ENCODE measurements around the gene RRN3.
A peak's percentile ranks its signal among the peaks of the same experiment; 100 is the strongest.
"Not testable (repeated sequence)": the region's sequence is repeated elsewhere in the genome, so short reads cannot be mapped to it uniquely, and the experiment has no call there.

Gene RRN3, protein sequence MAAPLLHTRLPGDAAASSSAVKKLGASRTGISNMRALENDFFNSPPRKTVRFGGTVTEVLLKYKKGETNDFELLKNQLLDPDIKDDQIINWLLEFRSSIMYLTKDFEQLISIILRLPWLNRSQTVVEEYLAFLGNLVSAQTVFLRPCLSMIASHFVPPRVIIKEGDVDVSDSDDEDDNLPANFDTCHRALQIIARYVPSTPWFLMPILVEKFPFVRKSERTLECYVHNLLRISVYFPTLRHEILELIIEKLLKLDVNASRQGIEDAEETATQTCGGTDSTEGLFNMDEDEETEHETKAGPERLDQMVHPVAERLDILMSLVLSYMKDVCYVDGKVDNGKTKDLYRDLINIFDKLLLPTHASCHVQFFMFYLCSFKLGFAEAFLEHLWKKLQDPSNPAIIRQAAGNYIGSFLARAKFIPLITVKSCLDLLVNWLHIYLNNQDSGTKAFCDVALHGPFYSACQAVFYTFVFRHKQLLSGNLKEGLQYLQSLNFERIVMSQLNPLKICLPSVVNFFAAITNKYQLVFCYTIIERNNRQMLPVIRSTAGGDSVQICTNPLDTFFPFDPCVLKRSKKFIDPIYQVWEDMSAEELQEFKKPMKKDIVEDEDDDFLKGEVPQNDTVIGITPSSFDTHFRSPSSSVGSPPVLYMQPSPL

DNA sequence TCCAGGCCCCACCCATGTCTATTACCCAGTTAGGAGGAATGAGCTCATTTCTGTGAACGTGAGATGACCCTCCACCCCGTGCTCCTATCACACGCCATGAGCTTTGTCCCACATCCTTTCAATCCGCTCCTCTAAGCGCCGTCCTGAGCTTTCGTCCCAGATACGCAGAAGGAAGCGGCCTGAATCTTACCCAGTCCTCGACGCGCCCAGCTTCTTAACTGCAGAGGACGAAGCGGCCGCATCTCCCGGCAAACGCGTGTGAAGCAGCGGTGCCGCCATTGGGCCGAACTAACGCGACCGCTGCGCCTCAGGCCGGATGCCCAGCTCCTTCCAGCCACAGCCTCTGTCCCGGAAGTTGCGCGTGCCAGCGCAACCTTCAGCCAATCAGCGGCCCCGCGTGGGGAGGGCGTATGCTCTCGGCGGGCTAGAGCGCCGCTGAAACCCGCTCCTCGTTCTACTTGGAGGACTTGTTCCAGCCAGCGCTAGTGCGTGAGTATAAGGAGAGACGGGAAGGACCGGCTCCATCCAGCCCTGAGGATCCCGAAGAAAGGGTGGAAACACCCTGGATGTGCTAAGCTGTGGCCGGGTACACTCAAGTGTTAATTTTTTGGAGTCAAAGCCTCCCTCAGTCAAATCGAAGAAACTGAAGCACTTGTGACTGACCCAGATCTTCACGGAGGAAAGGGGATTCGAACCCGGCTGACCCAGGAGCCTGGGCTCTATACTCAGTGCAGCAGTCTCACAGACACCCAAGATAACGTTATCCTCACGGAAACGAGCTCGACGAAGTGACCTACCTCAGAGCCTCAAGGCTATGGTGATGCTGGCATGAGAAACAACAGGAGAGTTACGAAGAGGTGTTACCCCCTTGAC is at the start of gene RRN3:
Gene RRN3 (minus strand): TSS at position 318 of the 873 bp plus-strand sequence. CDS start 39 bp downstream, at position 279.
- DNase-seq (ENCODE audit: low read depth) = peak; percentile 74

DNA sequence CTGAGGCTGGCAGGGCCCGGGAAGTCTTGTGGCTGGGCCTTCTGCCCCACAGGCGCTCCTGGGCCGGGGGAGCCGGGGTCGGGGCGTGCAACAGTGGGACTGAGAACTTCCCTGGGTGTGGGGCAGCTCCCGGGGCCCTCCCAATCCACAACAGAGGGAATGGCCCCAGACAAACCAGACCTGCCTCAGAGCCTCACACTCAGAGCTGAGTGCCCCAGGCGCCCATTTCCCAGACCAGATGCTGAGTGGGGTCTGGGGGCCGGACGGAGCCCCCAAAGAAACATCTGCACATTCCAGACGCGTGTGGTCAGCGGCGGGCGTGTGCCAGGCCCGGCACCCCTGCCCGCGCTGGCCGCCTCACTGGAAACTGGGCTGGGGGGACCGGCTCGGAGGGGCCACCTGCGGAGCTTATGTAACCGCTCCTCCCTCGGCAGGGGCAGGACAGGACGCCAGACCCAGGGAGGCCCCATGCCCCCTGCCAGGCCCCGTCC is 49.6 kb upstream of the RRN3 start:
- not testable (repeated sequence) for DNase-seq (ENCODE audit: low read depth)

DNA sequence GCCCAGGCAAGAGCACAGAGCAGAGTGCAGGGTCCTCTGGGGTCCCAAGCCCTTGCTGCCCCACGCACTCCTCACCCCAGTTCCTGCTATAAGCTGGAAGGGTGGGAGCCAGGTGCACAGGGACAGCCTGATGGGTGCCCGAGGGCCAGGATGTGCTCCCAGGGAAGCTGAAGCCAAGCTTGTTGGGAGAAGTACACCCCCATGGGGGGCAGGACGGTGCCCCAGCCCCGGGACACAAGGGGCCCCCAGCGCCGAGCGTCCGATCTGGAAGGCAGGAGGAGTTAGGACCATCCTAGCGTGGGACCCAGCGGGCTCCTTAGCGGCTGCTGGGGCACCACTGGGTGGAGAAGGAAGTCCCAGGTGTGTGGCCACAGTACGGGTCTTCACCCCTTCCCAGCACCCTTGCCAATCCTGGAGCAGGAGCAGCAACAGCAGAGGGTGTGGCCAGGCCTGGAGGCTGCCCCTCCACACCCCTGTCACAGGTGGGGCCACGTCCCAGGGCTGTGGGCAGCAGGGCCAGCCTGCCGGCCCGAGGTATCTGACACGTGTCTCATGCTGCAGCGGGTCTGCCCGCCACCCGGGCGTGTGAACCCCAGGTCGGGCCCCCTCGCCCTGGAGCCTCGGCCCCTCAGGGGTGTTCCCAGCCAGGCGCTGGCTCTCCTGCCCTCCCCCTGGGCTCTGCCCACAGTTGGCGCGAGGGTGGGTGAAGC is 49.0 kb upstream of the RRN3 start:
- not testable (repeated sequence) for DNase-seq (ENCODE audit: low read depth)

DNA sequence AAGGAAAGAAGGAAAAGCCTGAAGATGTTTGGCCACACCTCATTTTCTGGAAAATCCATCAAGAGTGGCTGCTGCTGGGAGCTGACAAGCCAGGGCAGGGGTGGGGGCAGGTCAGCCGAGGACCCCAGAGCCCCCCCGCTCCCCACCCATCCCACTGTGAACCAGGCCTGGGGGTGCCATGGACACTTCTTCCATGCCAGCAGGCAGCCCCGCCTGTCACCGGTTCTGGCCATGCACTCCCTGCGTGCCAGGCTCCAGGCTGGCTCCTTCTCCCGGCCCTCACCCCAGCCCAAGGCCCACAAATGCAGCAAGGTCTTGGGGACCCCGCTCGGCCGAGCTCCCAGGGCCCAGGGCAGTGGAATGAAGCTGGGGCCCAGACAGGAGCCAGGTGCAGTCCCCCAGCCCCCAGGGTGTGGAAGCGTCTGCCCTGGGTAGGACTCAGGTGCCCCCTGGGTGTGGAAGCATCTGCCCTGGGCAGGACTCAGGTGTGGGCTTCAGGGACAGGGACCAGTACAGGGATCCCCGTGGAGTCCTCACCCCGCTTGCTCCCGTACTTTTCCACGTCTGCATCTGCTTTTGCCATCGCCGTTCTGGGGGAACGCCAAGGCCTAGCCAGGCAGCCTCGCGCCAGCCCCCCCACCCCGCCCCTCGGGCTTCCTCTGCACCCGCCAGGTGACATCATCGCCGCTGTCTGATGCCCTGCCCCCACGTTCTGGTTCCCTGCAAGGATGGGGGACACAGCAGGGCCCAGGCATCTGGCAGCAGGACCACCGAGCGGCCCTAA is 48.2 kb upstream of the RRN3 start:
- DNase-seq (ENCODE audit: low read depth) = not testable (repeated sequence)

- no peak for DNase-seq (ENCODE audit: low read depth)
Measured at GRCh38 chr16:15141586-15141985, 47.5 kb upstream of the RRN3 start.

- not testable (repeated sequence) for DNase-seq (ENCODE audit: low read depth)
Measured at GRCh38 chr16:15140444-15141365, 46.6 kb upstream of the RRN3 start.

- DNase-seq (ENCODE audit: low read depth) = not testable (repeated sequence)
Measured at GRCh38 chr16:15137514-15137913, 43.4 kb upstream of the RRN3 start.

DNA sequence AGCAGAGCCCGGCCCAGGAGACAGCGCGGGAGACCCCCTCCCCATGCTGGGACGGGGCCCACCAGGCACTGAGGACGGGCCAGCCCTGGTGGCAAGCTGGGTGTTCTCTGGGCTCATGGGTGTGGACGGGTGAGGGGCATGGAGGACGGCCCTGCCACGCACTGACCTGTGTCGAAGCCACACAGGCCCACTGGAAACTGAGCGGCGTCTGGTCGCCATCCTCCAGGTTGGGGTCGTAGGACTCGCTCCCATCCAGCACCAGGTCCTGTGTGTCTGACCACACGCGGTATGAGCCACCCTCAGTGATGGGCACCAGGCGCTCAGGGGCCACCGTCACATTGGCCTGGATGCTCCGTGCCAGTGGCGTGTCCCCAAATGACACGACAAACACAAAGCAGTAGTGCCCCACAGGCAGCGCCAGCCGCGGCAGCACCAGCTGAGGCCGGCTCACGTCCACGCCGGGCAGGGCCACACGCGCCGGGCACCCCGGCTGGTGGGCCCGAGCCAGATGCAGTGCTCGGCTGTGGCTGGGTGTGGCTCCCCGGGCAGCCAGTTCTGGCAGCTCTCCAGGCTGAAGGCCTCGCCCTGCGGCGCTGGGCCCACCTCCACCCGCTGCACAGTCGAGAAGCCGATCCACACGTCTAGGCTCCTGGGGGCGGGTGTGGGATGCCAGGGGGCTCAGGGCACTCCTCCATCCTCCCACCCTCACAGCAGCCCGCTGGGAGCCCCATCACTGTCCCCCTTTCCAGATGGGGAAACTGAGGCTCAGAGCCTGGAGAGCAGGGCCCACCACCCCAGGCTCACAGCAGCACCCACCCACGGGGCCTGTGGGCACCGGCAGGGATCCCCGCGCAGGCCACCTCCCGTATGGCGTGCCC is 41.6 kb upstream of the RRN3 start:
- DNase-seq (ENCODE audit: low read depth) = not testable (repeated sequence)

- not testable (repeated sequence) for DNase-seq (ENCODE audit: low read depth)
Measured at GRCh38 chr16:15134752-15135482, 40.8 kb upstream of the RRN3 start.

DNA sequence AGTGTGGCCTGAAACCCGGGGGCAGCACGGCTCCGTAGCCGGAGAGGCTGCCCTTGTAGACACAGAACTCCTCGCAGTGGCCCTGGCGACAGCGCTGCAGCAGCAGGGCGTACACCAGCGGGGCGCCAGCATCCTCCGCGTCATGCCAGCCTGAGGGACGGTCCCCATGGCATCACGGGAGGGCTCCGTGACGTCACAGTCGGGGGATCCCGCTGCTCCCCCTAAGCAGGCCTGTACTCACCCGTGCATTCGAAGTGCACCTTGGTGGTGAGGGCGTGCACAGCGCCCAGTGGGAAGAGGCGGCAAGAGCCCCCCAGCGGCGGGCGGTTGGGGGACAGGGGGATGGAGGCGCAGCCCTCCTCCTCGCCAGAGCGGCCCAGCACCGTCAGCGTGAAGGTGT is 39.5 kb upstream of the RRN3 start:
- not testable (repeated sequence) for DNase-seq (ENCODE audit: low read depth)

GRCh38 chr16:15132719-15133428 is 38.8 kb upstream of the RRN3 start:
- not testable (repeated sequence) for DNase-seq (ENCODE audit: low read depth)

DNA sequence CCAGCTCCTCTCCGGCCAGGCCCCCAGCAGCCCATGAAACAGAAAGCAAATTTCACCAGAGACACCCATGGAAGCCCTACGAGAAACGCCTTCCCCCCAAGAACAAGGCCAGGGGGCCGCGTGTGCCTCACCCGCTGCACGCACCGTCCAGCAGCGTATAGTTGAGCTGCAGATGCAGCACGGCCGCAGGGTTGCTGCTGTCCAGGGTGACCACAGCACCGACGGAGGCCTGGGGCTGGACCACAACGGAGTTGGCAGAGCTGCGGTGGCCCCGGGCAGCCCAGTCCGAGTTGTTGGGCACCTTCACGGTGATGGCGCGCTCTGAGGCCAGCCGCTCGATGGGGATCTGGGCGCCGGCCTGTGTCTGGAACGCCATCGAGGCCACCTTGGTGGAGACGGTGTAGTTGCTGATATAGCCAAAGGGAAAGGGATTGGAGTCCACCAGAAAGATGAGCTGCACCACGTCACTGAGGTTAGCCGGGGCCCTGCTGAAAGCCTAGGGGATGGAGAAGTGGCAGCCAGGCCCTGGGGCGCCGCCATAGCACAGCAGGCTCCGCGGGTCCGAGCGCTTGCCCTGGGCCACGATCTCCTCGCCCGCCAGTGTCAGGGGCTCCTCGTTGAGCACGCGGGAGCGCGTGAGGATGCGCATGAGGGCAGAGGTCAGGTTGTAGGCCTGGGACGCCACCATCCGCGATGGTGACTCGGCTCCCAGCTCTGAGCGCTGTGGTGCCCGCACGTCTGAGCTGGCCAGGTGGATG is 37.0 kb upstream of the RRN3 start:
- DNase-seq (ENCODE audit: low read depth) = not testable (repeated sequence)

GRCh38 chr16:15130256-15130932 is 36.3 kb upstream of the RRN3 start:
- not testable (repeated sequence) for DNase-seq (ENCODE audit: low read depth)

- not testable (repeated sequence) for DNase-seq (ENCODE audit: low read depth)
Measured at GRCh38 chr16:15127641-15128425, 33.8 kb upstream of the RRN3 start.
